Erythroblast (primary cell): Measurements from ENCODE around the gene IFT88.

Experiments
- GATA1 ChIP-seq: IDR thresholded peaks from 2 replicates; pipeline ENCODE4 v1.6.1; 2011; ENCODE audit warnings: low read depth, mild to moderate bottlenecking, control low read depth, low read length, moderate library complexity
- POLR2A ChIP-seq: IDR thresholded peaks from 2 replicates; pipeline ENCODE4 v1.6.1; 2011; ENCODE audit warnings: mild to moderate bottlenecking, low read length

DNA sequence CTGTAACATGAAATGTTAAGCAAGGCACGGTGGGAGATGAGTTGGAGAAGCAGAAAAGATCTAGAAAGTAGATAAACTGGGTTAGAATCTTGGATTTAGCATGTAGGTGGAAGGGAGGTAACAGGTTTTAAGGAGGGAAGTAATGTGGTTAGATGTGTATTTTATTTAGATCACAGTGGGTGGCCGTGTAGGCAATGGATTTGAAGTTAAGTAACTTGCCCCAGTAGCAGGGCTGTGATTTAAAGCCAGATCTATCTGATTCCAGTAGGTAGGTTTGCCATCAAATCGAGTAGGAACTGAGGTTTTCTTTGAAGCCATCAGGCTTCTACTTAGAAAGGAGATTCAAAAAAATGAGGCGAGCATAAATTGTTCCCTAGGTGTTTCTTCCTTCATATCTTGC lies 86.0 kb downstream of the IFT88 start:
- no peak for TF ChIP-seq POLR2A
- no peak for TF ChIP-seq GATA1
